GM18502 (cell line): ENCODE results near the gene DPPA3.
"Not testable (repeated sequence)": the region's sequence is repeated elsewhere in the genome, so short reads cannot be mapped to it uniquely, and the experiment has no call there.

Source experiments
- ATAC-seq: cut with Tn5 transposase; IDR thresholded peaks from one replicate; pipeline ENCODE4 v1.9.1; 2021; ENCODE audit warnings: mild to moderate bottlenecking; ENCODE audit not compliant: unreplicated experiment, poor library complexity

Gene DPPA3

GRCh38 chr12:7723926-7724325 is 12.7 kb downstream of the DPPA3 start:
- ATAC-seq = no peak

- ATAC-seq = no peak
Measured at GRCh38 chr12:7729746-7730145, 18.5 kb downstream of the DPPA3 start.

GRCh38 chr12:7730984-7731383 is 19.8 kb downstream of the DPPA3 start:
- not testable (repeated sequence) for ATAC-seq

- no peak for ATAC-seq
Measured at GRCh38 chr12:7731486-7731885, 20.3 kb downstream of the DPPA3 start.

- no peak for ATAC-seq
Measured at GRCh38 chr12:7732993-7733392, 21.8 kb downstream of the DPPA3 start.

GRCh38 chr12:7747246-7747645 is 36.0 kb downstream of the DPPA3 start, which contains the start of gene CLEC4C:
Gene CLEC4C, minus strand, starts transcription at chr12:7747375. Its CDS starts 27 bp downstream, at chr12:7747348.
- no peak for ATAC-seq

GRCh38 chr12:7748852-7749251 is 37.6 kb downstream of the DPPA3 start:
- ATAC-seq = no peak

GRCh38 chr12:7749442-7749841 is 38.2 kb downstream of the DPPA3 start:
- no peak for ATAC-seq

- no peak for ATAC-seq
Measured at GRCh38 chr12:7750350-7750749, 39.1 kb downstream of the DPPA3 start.

GRCh38 chr12:7751394-7751793 is 40.2 kb downstream of the DPPA3 start:
- ATAC-seq = no peak

- ATAC-seq = not testable (repeated sequence)
Measured at GRCh38 chr12:7751941-7752922, 41.0 kb downstream of the DPPA3 start.

- not testable (repeated sequence) for ATAC-seq
Measured at GRCh38 chr12:7755668-7756067, 44.4 kb downstream of the DPPA3 start.

- ATAC-seq = no peak
Measured at GRCh38 chr12:7756993-7757392, 45.8 kb downstream of the DPPA3 start.

- no peak for ATAC-seq
Measured at GRCh38 chr12:7758766-7759140, 47.5 kb downstream of the DPPA3 start.
